Measurements from ENCODE around the gene DHX38.

Gene DHX38

DNA sequence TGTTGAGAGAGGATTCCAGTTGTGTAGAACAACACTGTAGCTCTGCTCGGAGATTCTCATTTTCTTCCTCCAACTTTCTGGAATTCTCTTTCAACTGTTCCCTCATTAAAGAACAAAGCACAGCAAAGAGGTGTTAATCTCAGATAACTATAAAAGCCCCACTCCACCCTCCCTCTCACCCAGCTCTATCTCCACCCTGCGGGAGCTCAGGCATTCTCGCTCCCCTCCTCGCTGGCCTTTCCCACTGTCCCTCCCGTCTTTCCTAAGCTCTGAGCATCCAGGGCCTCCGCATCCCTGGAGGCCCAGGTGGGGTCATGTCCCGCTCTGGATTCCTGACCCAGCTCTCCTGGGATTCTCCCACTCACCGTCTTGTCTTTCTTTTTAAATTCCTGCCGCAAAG, 35.1 kb downstream of the DHX38 start:
- FAIRE-seq (no peak), DNase-seq (ENCODE audit: insufficient read length, low spot score) (no peak)
- no peak for TF ChIP-seq CTCF (IDR thresholded peaks at IDR 0.05; ENCODE audit: insufficient read depth, missing control alignments)

GRCh38 chr16:72129976-72130656, 36.5 kb downstream of the DHX38 start:
- DNase-seq (ENCODE audit: insufficient read length, low spot score) (no peak), FAIRE-seq (no peak)
- TF ChIP-seq CTCF (IDR thresholded peaks at IDR 0.05; ENCODE audit: insufficient read depth, missing control alignments), result no peak

- no peak for TF ChIP-seq CTCF (IDR thresholded peaks at IDR 0.05; ENCODE audit: insufficient read depth, missing control alignments)
- FAIRE-seq, result no peak
Measured at GRCh38 chr16:72131036-72131435, 37.4 kb downstream of the DHX38 start.

DNA sequence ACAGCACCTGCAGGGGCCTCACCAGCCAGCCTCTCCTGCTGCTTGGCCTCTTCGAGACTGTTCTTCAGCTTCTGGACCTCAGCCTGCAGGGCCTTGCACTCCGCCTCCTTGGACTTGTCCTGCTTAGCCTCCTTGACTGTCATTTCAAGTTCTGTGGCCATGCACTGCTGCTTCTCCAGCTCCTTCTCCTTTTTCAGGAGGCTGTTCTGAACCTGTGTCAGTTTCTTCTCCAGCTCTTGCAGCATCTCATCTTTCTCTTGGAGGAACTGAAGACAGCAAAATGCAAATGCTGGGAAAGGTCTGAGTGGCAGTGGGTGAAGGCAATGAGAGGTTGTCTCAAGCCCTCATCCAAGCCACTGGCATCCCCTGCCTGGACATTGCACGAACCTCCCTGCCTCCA, 39.1 kb downstream of the DHX38 start:
- no peak for FAIRE-seq

More at GRCh38 chr16:72131036-72131435, 37.4 kb downstream of the DHX38 start:
- no peak for DNase-seq (ENCODE audit: insufficient read length, low spot score)

DNA sequence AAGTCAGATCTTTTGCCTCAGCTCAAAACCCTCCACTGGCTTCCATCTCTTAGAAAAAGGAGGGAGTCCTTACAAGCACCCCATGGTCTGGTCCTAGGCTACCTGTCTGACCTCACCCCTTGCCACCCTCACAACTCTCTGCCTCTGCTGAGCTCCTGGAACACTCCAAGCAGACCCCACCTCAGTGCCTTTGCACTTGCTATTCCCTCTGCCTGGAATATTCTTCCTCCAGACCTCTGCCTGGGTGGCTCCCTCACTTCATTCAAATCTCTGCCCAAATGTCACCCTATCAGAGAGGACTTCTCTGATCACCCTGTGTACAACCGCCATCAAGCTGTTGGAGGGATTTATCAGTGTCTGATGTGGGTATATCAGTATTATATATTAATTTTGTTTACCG, 40.9 kb downstream of the DHX38 start:
- no peak for FAIRE-seq
- DNase-seq (ENCODE audit: insufficient read length, low spot score), result no peak
- no peak for TF ChIP-seq CTCF (IDR thresholded peaks at IDR 0.05; ENCODE audit: insufficient read depth, missing control alignments)

More for the DNA sequence above, 39.1 kb downstream of the DHX38 start:
- no peak for DNase-seq (ENCODE audit: insufficient read length, low spot score)
- TF ChIP-seq CTCF (IDR thresholded peaks at IDR 0.05; ENCODE audit: insufficient read depth, missing control alignments), result no peak

- no peak for FAIRE-seq
- TF ChIP-seq CTCF (IDR thresholded peaks at IDR 0.05; ENCODE audit: insufficient read depth, missing control alignments), result no peak
- DNase-seq (ENCODE audit: insufficient read length, low spot score), result no peak
Measured at GRCh38 chr16:72137380-72138063, 43.9 kb downstream of the DHX38 start.

- FAIRE-seq (no peak), DNase-seq (ENCODE audit: insufficient read length, low spot score) (no peak)
- TF ChIP-seq CTCF (IDR thresholded peaks at IDR 0.05; ENCODE audit: insufficient read depth, missing control alignments), result no peak
Measured at GRCh38 chr16:72138064-72138572, 44.5 kb downstream of the DHX38 start.
